Measurements from ENCODE around the gene DCBLD1.

GRCh38 chr6:117548797-117549301, 66.4 kb downstream of the DCBLD1 start:
- no peak for TF ChIP-seq CTCF (IDR thresholded peaks at IDR 0.05)
- no peak for TF ChIP-seq POLR2A (IDR thresholded peaks at IDR 0.05)
